Vagina (tissue), 2 donors: ENCODE data around the gene KLC3. TPM values are rescaled to one million over a fixed set of nuclear protein-coding genes. Genes with fewer than 3 reads are reported as not detected.

ENCODE experiments used
- DNase-seq, 2 donors: peaks; one replicate each; pipeline ENCODE4 v3.0.0-alpha.2; 2017; ENCODE audit errors: extremely low spot score in 2 of 2
- H3K27ac ChIP-seq: fragments of 200-600 bp; sonication (generic); one replicate; pipeline ENCODE4 v1.5.1; 2019
- H3K27me3 ChIP-seq: fragments of 200-600 bp; sonication (generic); one replicate; pipeline ENCODE4 v1.5.1; 2019
- H3K36me3 ChIP-seq, 2 donors: fragments of 200-600 bp; sonication (generic); one replicate each; pipeline ENCODE4 v1.5.1; 2017 to 2019
- H3K4me1 ChIP-seq: fragments of 200-600 bp; sonication (generic); one replicate; pipeline ENCODE4 v1.5.1; 2019
- H3K4me3 ChIP-seq, 2 donors: fragments of 200-600 bp; sonication (generic); 1 replicate in 1 of 2; 2 replicates in 1 of 2; pipeline ENCODE4 v1.5.1; 2016 to 2019
- H3K9me3 ChIP-seq: fragments of 200-600 bp; sonication (generic); one replicate; pipeline ENCODE4 v1.5.1; 2019
- CTCF ChIP-seq, 3 experiments: fragments of 450-650 bp in 2 of 3; fragments of 200-600 bp in 1 of 3; sonication (generic) in 1 of 3; IDR thresholded peaks; one replicate each; pipeline ENCODE4 v1.5.1; 2017 to 2019; ENCODE audit warnings: antibody characterized with exemption in 3 of 3, mild to moderate bottlenecking in 2 of 3, moderate library complexity in 2 of 3
- POLR2A ChIP-seq, 2 donors: fragments of 450-650 bp; IDR thresholded peaks; one replicate each; pipeline ENCODE4 v1.6.1; 2017; ENCODE audit warnings: antibody characterized with exemption in 2 of 2, mild to moderate bottlenecking in 2 of 2, moderate library complexity in 2 of 2
- POLR2AphosphoS5 ChIP-seq, 2 donors: sonication (generic); formaldehyde crosslinking; IDR thresholded peaks; one replicate each; pipeline ENCODE4 v1.9.0; 2017; ENCODE audit warnings: antibody characterized with exemption in 2 of 2, mild to moderate bottlenecking in 2 of 2, low read depth in 1 of 2; ENCODE audit not compliant: insufficient read depth in 1 of 2
- intact Hi-C: fragments of 100-400 bp; cut with DNase I; formaldehyde crosslinking; loops from one replicate; pipeline ENCODE4 v1.15.1; 2023
- total RNA-seq: library from RNA; depleted of rRNA; stranded (reverse); fragments of >200 nt; gene quantifications from one replicate; pipeline ENCODE4 v1.2.3, GENCODE V29; 2016

Gene KLC3
- 20.9 TPM for total RNA-seq

DNA sequence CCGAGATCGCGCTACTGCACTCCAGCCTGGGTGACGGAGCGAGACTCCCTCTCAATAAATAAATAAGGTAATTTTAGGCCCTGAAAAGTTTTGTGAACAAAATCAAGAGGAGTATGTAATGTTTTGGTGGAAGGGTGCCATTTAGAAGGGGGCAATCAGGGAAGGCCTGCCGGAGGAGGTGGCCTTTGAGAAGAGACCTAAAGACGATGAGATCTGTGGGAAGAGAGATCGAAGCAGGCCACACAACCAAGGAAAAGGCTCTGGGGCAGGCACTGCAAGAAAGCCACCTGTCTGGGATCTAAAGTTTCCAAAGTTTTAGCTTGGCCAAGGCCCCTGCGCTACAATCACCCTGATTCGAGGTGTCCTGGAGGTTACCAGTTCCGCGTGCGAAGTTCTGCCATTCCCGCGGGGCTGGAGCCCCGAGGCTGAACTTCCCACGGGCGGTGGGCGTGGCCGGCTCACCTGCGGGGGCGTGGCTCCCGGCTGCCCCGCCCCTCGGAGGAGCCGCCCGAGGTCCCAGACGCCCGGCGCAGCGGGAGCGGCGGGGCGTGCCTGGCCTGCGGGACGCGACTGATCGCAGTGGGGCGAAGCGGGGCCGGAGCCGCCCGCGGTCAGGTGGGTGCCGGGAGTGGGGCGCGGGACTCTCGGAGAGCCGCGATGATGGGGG is at the start of gene KLC3:
KLC3 (plus strand) TSS at position 519 of the 667 bp plus-strand sequence. CDS start 4,792 bp downstream, outside the sequence.
- peak within 1 kb of the TSS; percentile 43 for H3K27ac ChIP-seq
- no peaks in the 10 kb centered on the region for H3K9me3 ChIP-seq
- no peak for DNase-seq
- H3K4me1 ChIP-seq = peaks cover 10% of the 10 kb centered on the region
- no peaks in the 10 kb centered on the region for H3K27me3 ChIP-seq
- H3K36me3 ChIP-seq = no peaks in the 10 kb centered on the region
- H3K4me3 ChIP-seq = peak within 1 kb of the TSS; percentile 42 to 43
- peak in 1 of 2 donors; percentile 46 for TF ChIP-seq POLR2A (IDR thresholded peaks at IDR 0.05)
- peak in 1 of 2 donors; percentile 31 for TF ChIP-seq POLR2AphosphoS5 (IDR thresholded peaks at IDR 0.05; ENCODE audit: insufficient read depth in 1 of 2, low read depth in 1 of 2)
- TF ChIP-seq CTCF (IDR thresholded peaks at IDR 0.05) = no peak
- intact Hi-C loops = no loop called here

GRCh38 chr19:45291834-45292233 is 48.7 kb upstream of the KLC3 start:
- intact Hi-C loops = no loop called here
- no peak for TF ChIP-seq POLR2A (IDR thresholded peaks at IDR 0.05)
- TF ChIP-seq CTCF (IDR thresholded peaks at IDR 0.05) = no peak
- TF ChIP-seq POLR2AphosphoS5 (IDR thresholded peaks at IDR 0.05; ENCODE audit: insufficient read depth in 1 of 2, low read depth in 1 of 2) = no peak
- H3K9me3 ChIP-seq = no peaks in the 10 kb centered on the region
- DNase-seq = no peak
- peaks cover 0 to 58% of the 10 kb centered on the region in 2 donors for H3K36me3 ChIP-seq
- no peaks in the 10 kb centered on the region for H3K4me1 ChIP-seq
- no peaks in the 10 kb centered on the region for H3K27me3 ChIP-seq
- no peak overlapping the region for H3K4me3 ChIP-seq
- no peak overlapping the region for H3K27ac ChIP-seq

DNA sequence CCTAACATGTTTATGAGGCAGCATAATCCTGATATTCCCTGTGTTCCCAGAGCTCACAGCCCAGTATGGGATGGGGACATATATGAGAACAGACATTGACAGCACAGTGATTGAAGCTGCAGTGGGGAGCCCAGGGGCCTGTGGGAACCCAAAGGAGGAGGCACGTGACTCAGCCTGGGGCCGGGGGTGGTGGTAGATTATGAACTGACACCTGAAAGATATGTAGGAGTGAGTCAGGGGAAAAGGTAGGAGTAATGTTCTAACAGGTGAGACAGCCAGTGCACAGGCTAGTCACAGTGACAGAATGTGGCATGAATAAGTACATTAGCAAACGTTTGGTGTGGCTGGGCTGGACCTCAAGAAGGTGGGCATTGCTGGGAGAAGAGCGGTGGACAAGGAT is 46.9 kb upstream of the KLC3 start:
- peaks cover 0 to 59% of the 10 kb centered on the region in 2 donors for H3K36me3 ChIP-seq
- no peaks in the 10 kb centered on the region for H3K9me3 ChIP-seq
- intact Hi-C loops = no loop called here
- H3K27me3 ChIP-seq = no peaks in the 10 kb centered on the region
- no peak for DNase-seq
- H3K4me1 ChIP-seq = no peaks in the 10 kb centered on the region
- no peak overlapping the region for H3K27ac ChIP-seq
- no peak overlapping the region for H3K4me3 ChIP-seq
- no peak for TF ChIP-seq POLR2AphosphoS5 (IDR thresholded peaks at IDR 0.05; ENCODE audit: insufficient read depth in 1 of 2, low read depth in 1 of 2)
- TF ChIP-seq POLR2A (IDR thresholded peaks at IDR 0.05) = no peak
- no peak for TF ChIP-seq CTCF (IDR thresholded peaks at IDR 0.05)

DNA sequence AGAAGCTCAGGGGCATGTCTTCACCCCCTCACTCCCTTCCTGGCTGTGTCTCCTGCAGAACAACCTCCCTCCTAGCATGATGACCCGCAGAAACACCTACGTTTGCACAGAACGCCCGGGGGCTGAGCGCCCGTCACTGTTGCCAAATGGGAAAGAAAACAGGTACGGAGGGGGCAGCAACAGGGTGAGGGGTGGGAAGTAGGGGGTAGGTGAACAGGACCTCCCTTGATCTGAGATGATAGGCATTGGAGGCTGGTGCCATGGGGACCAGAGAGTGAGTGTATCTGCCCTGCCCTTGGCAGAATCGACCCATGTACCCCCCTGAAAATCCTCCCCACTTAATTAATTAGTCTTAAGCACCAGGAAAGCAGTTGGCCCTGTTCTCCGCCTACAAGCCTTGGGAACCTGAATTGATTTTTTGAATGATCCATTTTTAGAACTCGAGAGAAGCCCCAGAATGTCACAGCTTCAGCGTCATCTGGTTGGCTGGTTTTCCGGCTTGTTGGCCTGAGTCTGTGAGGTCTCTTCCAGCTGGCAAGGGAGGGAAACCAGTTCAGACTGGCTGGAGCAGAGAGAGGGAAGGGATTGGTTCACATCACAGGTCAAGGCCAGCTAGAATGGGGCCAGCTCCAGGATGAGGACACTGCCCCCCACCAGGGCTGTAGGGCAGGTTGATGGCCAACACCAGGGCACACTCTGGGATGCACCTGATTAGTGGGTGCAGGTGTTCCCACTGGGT is 46.1 kb upstream of the KLC3 start:
- Histone ChIP-seq H3K9me3 (no peaks in the 10 kb centered on the region), H3K27ac (no peak overlapping the region), H3K36me3 (peaks cover 0 to 59% of the 10 kb centered on the region in 2 donors), H3K4me3 (no peak overlapping the region), H3K27me3 (no peaks in the 10 kb centered on the region), H3K4me1 (no peaks in the 10 kb centered on the region)
- intact Hi-C loops = no loop called here
- no peak for TF ChIP-seq POLR2A (IDR thresholded peaks at IDR 0.05)
- no peak for TF ChIP-seq POLR2AphosphoS5 (IDR thresholded peaks at IDR 0.05; ENCODE audit: insufficient read depth in 1 of 2, low read depth in 1 of 2)
- no peak for TF ChIP-seq CTCF (IDR thresholded peaks at IDR 0.05)
- DNase-seq = no peak

DNA sequence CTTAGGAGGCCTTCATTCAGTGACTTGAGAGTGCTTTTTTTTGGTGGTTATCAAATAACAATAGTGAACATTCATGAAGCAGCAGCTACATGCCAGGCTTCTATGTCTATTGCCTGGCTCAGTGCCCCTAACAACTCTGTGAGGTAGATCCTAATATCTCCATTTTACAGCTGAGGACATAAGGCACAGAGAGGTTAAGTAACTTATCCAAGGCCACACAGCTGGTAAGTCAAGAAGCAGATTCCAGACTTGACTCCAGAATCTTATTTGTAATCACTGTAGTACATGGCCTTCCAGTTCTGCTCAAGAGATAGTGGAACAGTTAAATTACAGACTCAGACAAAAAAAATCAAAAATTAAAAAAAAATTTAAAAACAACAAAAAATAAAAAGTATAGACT is 44.7 kb upstream of the KLC3 start:
- intact Hi-C loops = no loop called here
- no peak for TF ChIP-seq CTCF (IDR thresholded peaks at IDR 0.05)
- TF ChIP-seq POLR2A (IDR thresholded peaks at IDR 0.05) = no peak
- Histone ChIP-seq H3K4me3 (no peak overlapping the region), H3K4me1 (no peaks in the 10 kb centered on the region), H3K27ac (no peak overlapping the region), H3K27me3 (no peaks in the 10 kb centered on the region), H3K36me3 (peaks cover 0 to 63% of the 10 kb centered on the region in 2 donors), H3K9me3 (no peaks in the 10 kb centered on the region)
- DNase-seq = no peak
